OCI-LY3 (cell line): ENCODE measurements around the gene USP35.

Experiments
- H2AFZ ChIP-seq: fragments of 200-600, 300-600 bp; shearing (Covaris generic); 2 replicates; pipeline ENCODE4 v1.6.0; 2014; ENCODE audit warnings: antibody characterized with exemption, low read depth, low read length
- H3K27ac ChIP-seq: fragments of 200-600, 300-600 bp; sonication (generic); 2 replicates; pipeline ENCODE4 v1.5.1; 2014; ENCODE audit warnings: mild to moderate bottlenecking, low read length, moderate library complexity, mixed read lengths
- H3K27me3 ChIP-seq: fragments of 200-600, 300-600 bp; sonication (generic); 2 replicates; pipeline ENCODE4 v1.6.1; 2014; ENCODE audit warnings: low read depth, low read length, mixed read lengths
- H3K36me3 ChIP-seq: fragments of 200-600, 300-600 bp; sonication (generic); replicated peaks from 2 replicates; pipeline ENCODE3; 2014; ENCODE audit warnings: low read depth, low read length, mixed read lengths
- H3K4me1 ChIP-seq: fragments of 300-600, 200-600 bp; sonication (generic); 2 replicates; pipeline ENCODE4 v1.6.1; 2014; ENCODE audit warnings: low read length, mixed read lengths
- H3K4me2 ChIP-seq: fragments of 200-600, 300-600 bp; sonication (generic); 2 replicates; pipeline ENCODE4 v1.6.1; 2014; ENCODE audit warnings: low read length, mixed read lengths
- H3K4me3 ChIP-seq: fragments of 300-600, 200-600 bp; sonication (generic); 2 replicates; pipeline ENCODE4 v1.5.1; 2014; ENCODE audit warnings: antibody characterized with exemption, mild to moderate bottlenecking, low read length, moderate library complexity
- H3K79me2 ChIP-seq: fragments of 300-600, 200-600 bp; shearing (Covaris generic); 2 replicates; pipeline ENCODE4 v1.6.1; 2014; ENCODE audit warnings: mild to moderate bottlenecking, low read length, mixed read lengths
- H3K9ac ChIP-seq: fragments of 300-600, 200-600 bp; shearing (Covaris generic); 2 replicates; pipeline ENCODE4 v1.6.0; 2014; ENCODE audit warnings: mild to moderate bottlenecking, low read length, moderate library complexity
- H3K9me3 ChIP-seq: fragments of 200-600, 300-600 bp; shearing (Covaris generic); 2 replicates; pipeline ENCODE4 v1.6.1; 2014; ENCODE audit warnings: low read length, mixed read lengths; ENCODE audit not compliant: insufficient read depth
- H4K20me1 ChIP-seq: fragments of 200-600, 300-600 bp; sonication (generic); 2 replicates; pipeline ENCODE4 v1.6.1; 2016; ENCODE audit warnings: low read length, mixed read lengths; ENCODE audit not compliant: insufficient read depth
- EZH2phosphoT487 ChIP-seq: fragments of 200-600 bp; shearing (Covaris generic); IDR thresholded peaks from 2 replicates; pipeline ENCODE4 v1.6.1; 2018; ENCODE audit warnings: antibody characterized with exemption, mixed run types, low read depth
- TF ChIP-seq, protein P1 (sequence below): fragments of 200-600, 300-600 bp; sonication (generic); IDR thresholded peaks from 2 replicates; pipeline ENCODE4 v1.5.1; 2014; ENCODE audit warnings: antibody characterized with exemption, low read length, low read depth

USP35 gene

GRCh38 chr11:78234006-78234405 lies 45.3 kb downstream of the USP35 start:
- Histone ChIP-seq H4K20me1 (no peaks in the 10 kb centered on the region), H3K36me3 (no peaks in the 10 kb centered on the region), H3K4me2 (no peak overlapping the region), H3K9ac (no peak overlapping the region), H3K4me1 (no peaks in the 10 kb centered on the region), H3K27ac (no peak overlapping the region), H3K9me3 (no peaks in the 10 kb centered on the region), H3K27me3 (no peaks in the 10 kb centered on the region), H3K79me2 (no peaks in the 10 kb centered on the region), H2AFZ (no peak overlapping the region), H3K4me3 (no peak overlapping the region)
- no peak for TF ChIP-seq EZH2phosphoT487
- TF ChIP-seq, protein P1, sequence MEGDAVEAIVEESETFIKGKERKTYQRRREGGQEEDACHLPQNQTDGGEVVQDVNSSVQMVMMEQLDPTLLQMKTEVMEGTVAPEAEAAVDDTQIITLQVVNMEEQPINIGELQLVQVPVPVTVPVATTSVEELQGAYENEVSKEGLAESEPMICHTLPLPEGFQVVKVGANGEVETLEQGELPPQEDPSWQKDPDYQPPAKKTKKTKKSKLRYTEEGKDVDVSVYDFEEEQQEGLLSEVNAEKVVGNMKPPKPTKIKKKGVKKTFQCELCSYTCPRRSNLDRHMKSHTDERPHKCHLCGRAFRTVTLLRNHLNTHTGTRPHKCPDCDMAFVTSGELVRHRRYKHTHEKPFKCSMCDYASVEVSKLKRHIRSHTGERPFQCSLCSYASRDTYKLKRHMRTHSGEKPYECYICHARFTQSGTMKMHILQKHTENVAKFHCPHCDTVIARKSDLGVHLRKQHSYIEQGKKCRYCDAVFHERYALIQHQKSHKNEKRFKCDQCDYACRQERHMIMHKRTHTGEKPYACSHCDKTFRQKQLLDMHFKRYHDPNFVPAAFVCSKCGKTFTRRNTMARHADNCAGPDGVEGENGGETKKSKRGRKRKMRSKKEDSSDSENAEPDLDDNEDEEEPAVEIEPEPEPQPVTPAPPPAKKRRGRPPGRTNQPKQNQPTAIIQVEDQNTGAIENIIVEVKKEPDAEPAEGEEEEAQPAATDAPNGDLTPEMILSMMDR: no peak

GRCh38 chr11:78237293-78238046 lies 48.8 kb downstream of the USP35 start:
- H3K9ac ChIP-seq: no peak overlapping the region
- no peaks in the 10 kb centered on the region for H3K4me1 ChIP-seq
- no peak overlapping the region for H3K27ac ChIP-seq
- no peaks in the 10 kb centered on the region for H3K27me3 ChIP-seq
- H2AFZ ChIP-seq: no peak overlapping the region
- H3K79me2 ChIP-seq: no peaks in the 10 kb centered on the region
- peaks cover 11% of the 10 kb centered on the region for H3K36me3 ChIP-seq
- H3K4me3 ChIP-seq: no peak overlapping the region
- peaks cover 13% of the 10 kb centered on the region; the same call in 1 of the 2 replicates for H3K9me3 ChIP-seq
- no peaks in the 10 kb centered on the region for H4K20me1 ChIP-seq
- no peak overlapping the region for H3K4me2 ChIP-seq
- TF ChIP-seq EZH2phosphoT487: no peak
- TF ChIP-seq, protein P1: no peak

DNA sequence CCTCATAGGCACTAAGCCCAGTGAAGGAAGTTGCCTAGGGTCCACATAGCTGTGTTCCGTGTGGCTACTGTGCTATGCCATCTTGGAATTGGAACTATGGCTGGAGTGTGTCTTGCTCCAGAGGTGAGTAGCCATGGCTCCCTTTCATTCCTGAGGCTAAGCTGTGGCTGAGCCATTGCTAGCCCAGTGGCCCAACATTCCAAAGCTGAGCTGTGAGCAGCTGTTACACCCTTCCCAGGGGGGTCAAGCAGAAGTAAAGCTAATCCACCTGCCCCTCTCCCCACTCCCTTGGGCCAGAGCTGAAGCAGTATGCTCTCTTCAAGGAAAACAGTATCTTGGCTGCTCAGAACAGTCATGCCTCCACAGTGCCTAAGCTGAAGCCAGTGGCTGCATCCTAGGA lies 51.1 kb downstream of the USP35 start:
- Histone ChIP-seq H3K79me2 (no peaks in the 10 kb centered on the region), H4K20me1 (no peaks in the 10 kb centered on the region), H3K4me2 (no peak overlapping the region), H3K9me3 (peaks cover 13% of the 10 kb centered on the region; the same call in 1 of the 2 replicates), H3K4me1 (no peaks in the 10 kb centered on the region), H3K4me3 (no peak overlapping the region), H2AFZ (no peak overlapping the region), H3K27ac (no peak overlapping the region), H3K27me3 (no peaks in the 10 kb centered on the region), H3K36me3 (peaks cover 11% of the 10 kb centered on the region), H3K9ac (no peak overlapping the region)
- TF ChIP-seq EZH2phosphoT487: no peak
- TF ChIP-seq, protein P1: no peak

GRCh38 chr11:78241475-78241874 lies 52.8 kb downstream of the USP35 start:
- Histone ChIP-seq H3K79me2 (no peaks in the 10 kb centered on the region), H4K20me1 (no peaks in the 10 kb centered on the region), H3K27me3 (no peaks in the 10 kb centered on the region), H3K9me3 (peaks cover 13% of the 10 kb centered on the region; the same call in 1 of the 2 replicates), H3K4me1 (no peaks in the 10 kb centered on the region), H3K4me2 (no peak overlapping the region), H3K4me3 (no peak overlapping the region), H3K27ac (no peak overlapping the region), H3K36me3 (peaks cover 11% of the 10 kb centered on the region), H2AFZ (no peak overlapping the region), H3K9ac (no peak overlapping the region)
- no peak for TF ChIP-seq EZH2phosphoT487
- TF ChIP-seq, protein P1: no peak
